ENCODE measurements around the gene RIMBP2. TPM values are rescaled to one million over a fixed set of nuclear protein-coding genes. Genes with fewer than 3 reads are reported as not detected.

RIMBP2 gene
- total and polyA plus RNA-seq, 9 donors: 1.1 to 16.2 (median 3.5) TPM

GRCh38 chr12:130583800-130584199, 132.3 kb downstream of the RIMBP2 start:
- Histone ChIP-seq H3K4me1 (ENCODE audit: insufficient read depth) (no peaks in the 10 kb centered on the region), H3K27me3 (no peaks in the 10 kb centered on the region), H3K36me3 (no peaks in the 10 kb centered on the region), H3K27ac (no peak overlapping the region), H3K4me3 (no peak overlapping the region), H3K9me3 (no peaks in the 10 kb centered on the region)
- 75 to 96% (median 92%) methylated on average over 3 to 4 of the region's 4 CpGs for WGBS, 3 donors
- no peak for DNase-seq
- intact Hi-C loops (cut with DNase I): no loop called here
- TF ChIP-seq POLR2A (IDR thresholded peaks at IDR 0.05) (no peak), EP300 (IDR thresholded peaks at IDR 0.05) (no peak), CTCF (IDR thresholded peaks at IDR 0.05) (no peak)

GRCh38 chr12:130583317-130583716, 132.8 kb downstream of the RIMBP2 start:
- WGBS, 3 donors: 85 to 90% (median 89%) methylated on average over 5 of the region's 5 CpGs
- intact Hi-C loops (cut with DNase I): no loop called here

GRCh38 chr12:130582286-130582685, 133.8 kb downstream of the RIMBP2 start:
- Histone ChIP-seq H3K27me3 (no peaks in the 10 kb centered on the region), H3K36me3 (no peaks in the 10 kb centered on the region), H3K4me1 (ENCODE audit: insufficient read depth) (no peaks in the 10 kb centered on the region), H3K27ac (no peak overlapping the region), H3K4me3 (no peak overlapping the region), H3K9me3 (no peaks in the 10 kb centered on the region)
- 91 to 94% (median 92%) methylated on average over 6 of the region's 6 CpGs for WGBS, 3 donors
- TF ChIP-seq POLR2A (IDR thresholded peaks at IDR 0.05): no peak
- TF ChIP-seq EP300 (IDR thresholded peaks at IDR 0.05): no peak
- TF ChIP-seq CTCF (IDR thresholded peaks at IDR 0.05): no peak
- no peak for DNase-seq
- intact Hi-C loops (cut with DNase I): no loop called here

More at GRCh38 chr12:130583317-130583716, 132.8 kb downstream of the RIMBP2 start:
- no peaks in the 10 kb centered on the region for H3K36me3 ChIP-seq
- no peaks in the 10 kb centered on the region for H3K4me1 ChIP-seq (ENCODE audit: insufficient read depth)
- TF ChIP-seq POLR2A (IDR thresholded peaks at IDR 0.05) (no peak), CTCF (IDR thresholded peaks at IDR 0.05) (no peak), EP300 (IDR thresholded peaks at IDR 0.05) (no peak)
- no peaks in the 10 kb centered on the region for H3K27me3 ChIP-seq
- no peak for DNase-seq
- H3K4me3 ChIP-seq: no peak overlapping the region
- H3K27ac ChIP-seq: no peak overlapping the region
- no peaks in the 10 kb centered on the region for H3K9me3 ChIP-seq

- Histone ChIP-seq H3K36me3 (no peaks in the 10 kb centered on the region), H3K4me3 (no peak overlapping the region), H3K27me3 (no peaks in the 10 kb centered on the region), H3K27ac (no peak overlapping the region), H3K4me1 (ENCODE audit: insufficient read depth) (no peaks in the 10 kb centered on the region), H3K9me3 (no peaks in the 10 kb centered on the region)
- 66 to 72% (median 70%) methylated on average over 5 of the region's 5 CpGs for WGBS, 3 donors
- intact Hi-C loops (cut with DNase I): no loop called here
- TF ChIP-seq EP300 (IDR thresholded peaks at IDR 0.05) (no peak), POLR2A (IDR thresholded peaks at IDR 0.05) (no peak), CTCF (IDR thresholded peaks at IDR 0.05) (no peak)
- DNase-seq: no peak
Measured at GRCh38 chr12:130581782-130582181, 134.3 kb downstream of the RIMBP2 start.
